GM23338 (cell line): ENCODE results near the gene SRGAP1. TPM values are rescaled to one million over a fixed set of nuclear protein-coding genes. Genes with fewer than 3 reads are reported as not detected.

Source experiments
- ATAC-seq: fragments of 200-7000 bp; cut with Tn5 transposase; 3 replicates; pipeline ENCODE4 v1.9.1; 2020
- DNase-seq: peaks from one replicate; pipeline ENCODE4 v3.0.0-alpha.2; 2015; ENCODE audit warnings: low spot score
- H2AFZ ChIP-seq: fragments of 200-600 bp; sonication (generic); 2 replicates; pipeline ENCODE4 v1.8.0; 2016; ENCODE audit warnings: antibody characterized with exemption, mild to moderate bottlenecking, moderate library complexity
- H3F3A ChIP-seq: fragments of 200-600 bp; sonication (generic); replicated peaks from 2 replicates; pipeline ENCODE4 v1.8.0; 2017; ENCODE audit warnings: antibody characterized with exemption, mixed run types, low read depth
- H3K27ac ChIP-seq: fragments of 200-600 bp; sonication (generic); 2 replicates; pipeline ENCODE4 v1.6.1; 2016; ENCODE audit warnings: low read depth
- H3K27me3 ChIP-seq: fragments of 200-600 bp; sonication (generic); 2 replicates; pipeline ENCODE4 v1.8.0; 2016; ENCODE audit warnings: mild to moderate bottlenecking, mixed run types, moderate library complexity; ENCODE audit not compliant: insufficient read depth
- H3K36me3 ChIP-seq: fragments of 200-600 bp; sonication (generic); 2 replicates; pipeline ENCODE4 v1.8.0; 2016; ENCODE audit warnings: mild to moderate bottlenecking; ENCODE audit not compliant: insufficient read depth
- H3K4me1 ChIP-seq: fragments of 200-600 bp; sonication (generic); 2 replicates; pipeline ENCODE4 v1.8.0; 2016; ENCODE audit warnings: mild to moderate bottlenecking, moderate library complexity; ENCODE audit not compliant: insufficient read depth
- H3K4me2 ChIP-seq: fragments of 200-600 bp; sonication (generic); 2 replicates; pipeline ENCODE4 v1.7.1; 2017; ENCODE audit warnings: mixed run types
- H3K4me3 ChIP-seq: fragments of 200-600 bp; sonication (generic); 2 replicates; pipeline ENCODE4 v1.6.1; 2016; ENCODE audit warnings: mixed run types
- H3K79me2 ChIP-seq: fragments of 200-600 bp; sonication (generic); replicated peaks from 2 replicates; pipeline ENCODE4 v1.8.0; 2017; ENCODE audit warnings: mild to moderate bottlenecking; ENCODE audit not compliant: insufficient read depth
- H3K9me2 ChIP-seq: fragments of 200-600 bp; sonication (generic); 2 replicates; pipeline ENCODE4 v1.8.0; 2017; ENCODE audit not compliant: insufficient read depth
- H4K20me1 ChIP-seq: fragments of 200-600 bp; sonication (generic); replicated peaks from 2 replicates; pipeline ENCODE4 v1.8.0; 2017; ENCODE audit warnings: mild to moderate bottlenecking; ENCODE audit not compliant: insufficient read depth
- H3K27ac Mint-ChIP-seq: 2 replicates; pipeline ENCODE4 v1.8.0; 2020; ENCODE audit warnings: inconsistent platforms, mild to moderate bottlenecking, moderate library complexity, mixed read lengths
- H3K27me3 Mint-ChIP-seq: 3 replicates; pipeline ENCODE4 v1.8.0; 2022; ENCODE audit warnings: low read depth, mild to moderate bottlenecking, moderate library complexity, mixed read lengths, inconsistent platforms; ENCODE audit not compliant: insufficient read depth, poor library complexity
- H3K36me3 Mint-ChIP-seq: 3 replicates; pipeline ENCODE4 v1.8.0; 2021; ENCODE audit warnings: low read depth, mild to moderate bottlenecking, inconsistent platforms, moderate library complexity, mixed read lengths
- H3K4me1 Mint-ChIP-seq: 3 replicates; pipeline ENCODE4 v1.8.0; 2020; ENCODE audit warnings: mild to moderate bottlenecking, inconsistent platforms, mixed read lengths
- H3K4me3 Mint-ChIP-seq: 3 replicates; pipeline ENCODE4 v1.8.0; 2021; ENCODE audit warnings: moderate library complexity, mild to moderate bottlenecking, inconsistent platforms, mixed read lengths
- H3K9me3 Mint-ChIP-seq: 3 replicates; pipeline ENCODE4 v1.8.0; 2020; ENCODE audit warnings: moderate library complexity, mild to moderate bottlenecking, inconsistent platforms, mixed read lengths
- CREB1 ChIP-seq: fragments of 250-450 bp; sonication (Bioruptor Pico); IDR thresholded peaks from 2 replicates; pipeline ENCODE4 v1.5.0; 2020; ENCODE audit warnings: low read depth, mild to moderate bottlenecking, moderate library complexity
- CTCF ChIP-seq, 2 experiments: fragments of 200-600 bp in 1 of 2; sonication (generic) in 1 of 2; conservative IDR thresholded peaks; 2 replicates each; pipeline versions ENCODE4 v1.5.1 to v1.6.1; 2016 to 2017; ENCODE audit warnings: antibody characterized with exemption in 2 of 2, low read depth in 2 of 2, mild to moderate bottlenecking in 2 of 2, moderate library complexity in 1 of 2
- ETS1 ChIP-seq: IDR thresholded peaks from 2 replicates; pipeline ENCODE4 v1.6.1; 2016; ENCODE audit warnings: antibody characterized with exemption
- EZH2 ChIP-seq: fragments of 200-600 bp; sonication (generic); IDR thresholded peaks from one replicate; pipeline ENCODE4 v1.8.0; 2017; ENCODE audit warnings: antibody characterized with exemption, mild to moderate bottlenecking, low read depth; ENCODE audit not compliant: unreplicated experiment
- EZH2phosphoT487 ChIP-seq: fragments of 200-600 bp; sonication (generic); IDR thresholded peaks from one replicate; pipeline ENCODE4 v1.8.1; 2018; ENCODE audit warnings: antibody characterized with exemption; ENCODE audit not compliant: unreplicated experiment
- JUNB ChIP-seq: IDR thresholded peaks from one replicate; pipeline ENCODE4 v1.6.1; 2016; ENCODE audit warnings: antibody characterized with exemption; ENCODE audit not compliant: unreplicated experiment
- NANOG ChIP-seq: IDR thresholded peaks from 2 replicates; pipeline ENCODE4 v1.6.1; 2016; ENCODE audit warnings: antibody characterized with exemption, borderline replicate concordance
- POLR2AphosphoS5 ChIP-seq: IDR thresholded peaks from 2 replicates; pipeline ENCODE4 v1.6.1; 2016; ENCODE audit warnings: antibody characterized with exemption, low read depth
- REST ChIP-seq: IDR thresholded peaks from one replicate; pipeline ENCODE4 v1.6.1; 2018; ENCODE audit warnings: antibody characterized with exemption; ENCODE audit not compliant: unreplicated experiment
- ZNF114 ChIP-seq: fragments of 250-450 bp; sonication (Bioruptor Pico); IDR thresholded peaks from 2 replicates; pipeline ENCODE4 v1.5.0; 2020; ENCODE audit warnings: mild to moderate bottlenecking, moderate library complexity
- ZNF331 ChIP-seq: fragments of 250-450 bp; sonication (Bioruptor Pico); IDR thresholded peaks from 2 replicates; pipeline ENCODE4 v1.5.0; 2020; ENCODE audit warnings: low read depth, mild to moderate bottlenecking, moderate library complexity
- polyA plus RNA-seq: library from polyadenylated mRNA; unstranded; fragments of >200 nt; fragmentation: Nextera tagmentation; extraction: Ambion mirVana; gene quantifications from 2 replicates; pipeline ENCODE4 v1.2.1, GENCODE V29; 2016
- total RNA-seq: library from RNA; depleted of rRNA; stranded (reverse); fragments of >200 nt; shearing (Covaris generic); gene quantifications from 2 replicates; pipeline ENCODE4 v1.2.3, GENCODE V29; 2014

SRGAP1 gene
- total and polyA plus RNA-seq, 2 experiments from 2014 or later = 6.1 to 8.1 TPM

- no peak for TF ChIP-seq REST
- no peak for TF ChIP-seq NANOG
- TF ChIP-seq CTCF (conservative IDR thresholded peaks at IDR 0.05; ENCODE audit: low read depth in 2 of 2) = no peak
- no peak for TF ChIP-seq EZH2phosphoT487
- no peak for TF ChIP-seq ETS1
- no peak for TF ChIP-seq ZNF114 (CRISPR knock-in tag)
- no peak for TF ChIP-seq EZH2
- TF ChIP-seq CREB1 (CRISPR knock-in tag) = no peak
Measured at GRCh38 chr12:63940310-63941005, 96.0 kb downstream of the SRGAP1 start (continued).

GRCh38 chr12:63941166-63941800 is 96.8 kb downstream of the SRGAP1 start:
- no peak overlapping the region for H3K4me3 ChIP-seq
- no peaks in the 10 kb centered on the region for H3K79me2 ChIP-seq
- Mint-ChIP-seq H3K36me3 (no peaks in the 10 kb centered on the region), H3K4me3 (no peak overlapping the region), H3K27ac (no peak overlapping the region), H3K9me3 (no peaks in the 10 kb centered on the region), H3K27me3 (peaks cover 2% of the 10 kb centered on the region), H3K4me1 (peaks cover 34% of the 10 kb centered on the region)
- peaks cover 22% of the 10 kb centered on the region for H3K4me1 ChIP-seq
- ATAC-seq = no peak
- H3K27me3 ChIP-seq = no peaks in the 10 kb centered on the region
- no peak overlapping the region for H2AFZ ChIP-seq
- H4K20me1 ChIP-seq = no peaks in the 10 kb centered on the region
- no peak overlapping the region for H3K27ac ChIP-seq
- H3K4me2 ChIP-seq = no peak overlapping the region
- H3K9me2 ChIP-seq = 0 out of 2 replicates have a peak, but pooled peaks cover 4% of the 10 kb centered on the region
- H3K36me3 ChIP-seq = no peaks in the 10 kb centered on the region
- no peaks in the 10 kb centered on the region for H3F3A ChIP-seq
- no peak for DNase-seq
- TF ChIP-seq ETS1 = no peak
- TF ChIP-seq NANOG = no peak
- no peak for TF ChIP-seq EZH2
- TF ChIP-seq ZNF331 (CRISPR knock-in tag) = no peak
- no peak for TF ChIP-seq JUNB
- TF ChIP-seq POLR2AphosphoS5 = no peak
